ENCODE data around the gene CASP1. TPM values are rescaled to one million over a fixed set of nuclear protein-coding genes. Genes with fewer than 3 reads are reported as not detected.

CASP1 gene
- total RNA-seq, 1 donor: 12.3 TPM

DNA sequence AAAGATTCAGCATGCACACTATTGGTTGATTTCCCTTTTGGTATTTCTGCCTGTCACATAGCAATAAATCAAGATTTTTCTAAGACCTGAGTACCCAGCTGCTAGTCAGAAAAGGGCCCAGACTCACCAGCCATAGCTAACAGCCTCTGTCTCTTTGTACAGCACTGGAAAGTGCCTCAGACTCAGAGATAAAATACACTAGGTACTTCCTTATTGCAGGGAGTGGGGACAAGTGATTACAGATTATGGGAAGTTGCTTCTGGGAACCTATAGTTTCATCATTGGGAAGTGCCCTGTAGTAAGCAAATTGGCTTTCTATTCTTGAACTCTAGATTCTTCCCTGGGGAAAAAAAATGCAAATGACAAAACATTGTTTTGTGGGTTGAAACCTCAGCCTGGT is 11.9 kb downstream of the CASP1 start, which contains the start of gene CASP5:
TSS of gene CASP5 (minus strand) at position 166 of the 400 bp plus-strand sequence. CDS start at position 134, 32 bp downstream.
- TF ChIP-seq CTCF (IDR thresholded peaks at IDR 0.05; ENCODE audit: insufficient read depth, low read length): no peak
- no peak within 1 kb of the TSS for H3K4me3 ChIP-seq (ENCODE audit: low read depth, low read length)
- no peak for DNase-seq (ENCODE audit: low read depth)

GRCh38 chr11:105022527-105022926 is 12.4 kb downstream of the CASP1 start:
- TF ChIP-seq CTCF (IDR thresholded peaks at IDR 0.05; ENCODE audit: insufficient read depth, low read length): no peak
- no peak for DNase-seq (ENCODE audit: low read depth)

DNA sequence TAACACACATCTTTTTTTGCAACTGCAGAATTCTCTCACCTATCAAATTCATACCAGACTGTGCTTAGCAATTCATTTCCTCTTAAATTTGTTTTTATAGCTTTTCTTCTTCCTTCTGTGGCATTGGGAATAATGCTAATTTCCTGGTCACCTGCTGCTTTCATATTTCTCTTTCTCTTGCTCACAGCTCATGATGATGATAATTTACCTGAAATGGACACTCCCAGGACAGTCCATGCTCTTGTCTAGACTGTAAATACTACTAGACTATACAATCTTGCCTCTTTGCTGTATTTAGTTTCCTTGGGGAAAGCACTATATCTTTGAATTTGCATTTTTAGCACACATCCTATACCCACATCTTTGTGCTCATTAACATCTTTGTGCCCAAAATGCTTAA is 27.5 kb downstream of the CASP1 start:
- DNase-seq (ENCODE audit: low read depth): no peak
- no peak overlapping the region for H3K4me3 ChIP-seq (ENCODE audit: low read depth, low read length)
- TF ChIP-seq CTCF (IDR thresholded peaks at IDR 0.05; ENCODE audit: insufficient read depth, low read length): no peak

More at GRCh38 chr11:105022527-105022926, 12.4 kb downstream of the CASP1 start:
- H3K4me3 ChIP-seq (ENCODE audit: low read depth, low read length): no peak overlapping the region

DNA sequence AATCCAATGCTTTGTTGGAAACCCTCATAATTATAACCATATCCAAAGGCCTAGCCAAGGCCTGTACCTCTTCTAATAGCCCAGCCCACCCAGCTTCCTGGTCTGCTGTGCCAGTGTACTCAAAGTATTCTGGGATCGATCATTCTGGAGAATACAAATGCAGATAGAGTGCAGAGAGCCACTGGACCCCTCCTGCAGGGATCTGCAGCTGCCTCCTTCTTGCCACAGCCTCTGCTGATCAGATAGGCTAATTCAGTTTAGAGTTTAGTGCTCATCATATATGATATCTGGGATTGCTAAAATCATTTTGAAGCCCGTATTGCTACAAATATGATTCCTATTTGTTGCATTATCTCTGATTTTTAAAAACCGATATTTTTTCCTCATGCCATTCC is 29.5 kb downstream of the CASP1 start:
- H3K4me3 ChIP-seq (ENCODE audit: low read depth, low read length): no peak overlapping the region
- TF ChIP-seq CTCF (IDR thresholded peaks at IDR 0.05; ENCODE audit: insufficient read depth, low read length): no peak
- DNase-seq (ENCODE audit: low read depth): no peak

DNA sequence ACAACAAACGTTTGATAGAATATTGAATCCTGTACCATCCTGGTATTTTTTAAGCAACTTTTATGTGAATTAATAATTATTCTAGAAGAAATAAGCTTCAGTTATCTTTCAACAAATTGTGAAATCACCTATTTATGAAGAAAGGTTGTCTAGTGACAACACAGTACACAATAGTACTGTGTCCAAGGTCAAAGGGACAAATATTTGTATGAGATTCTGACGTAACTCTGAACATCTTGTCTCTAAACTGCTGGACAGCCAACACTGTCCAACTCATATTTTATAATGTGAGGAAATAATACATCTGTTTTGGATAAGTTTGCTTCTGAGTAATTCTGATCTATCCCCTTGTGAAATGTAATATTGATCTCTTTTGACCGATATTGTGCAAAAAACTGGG is 30.9 kb downstream of the CASP1 start:
- H3K4me3 ChIP-seq (ENCODE audit: low read depth, low read length): no peak overlapping the region
- no peak for TF ChIP-seq CTCF (IDR thresholded peaks at IDR 0.05; ENCODE audit: insufficient read depth, low read length)
- DNase-seq (ENCODE audit: low read depth): peak; percentile 9

GRCh38 chr11:105003151-105003550 is 31.8 kb downstream of the CASP1 start:
- H3K4me3 ChIP-seq (ENCODE audit: low read depth, low read length): no peak overlapping the region
- no peak for DNase-seq (ENCODE audit: low read depth)
- no peak for TF ChIP-seq CTCF (IDR thresholded peaks at IDR 0.05; ENCODE audit: insufficient read depth, low read length)

DNA sequence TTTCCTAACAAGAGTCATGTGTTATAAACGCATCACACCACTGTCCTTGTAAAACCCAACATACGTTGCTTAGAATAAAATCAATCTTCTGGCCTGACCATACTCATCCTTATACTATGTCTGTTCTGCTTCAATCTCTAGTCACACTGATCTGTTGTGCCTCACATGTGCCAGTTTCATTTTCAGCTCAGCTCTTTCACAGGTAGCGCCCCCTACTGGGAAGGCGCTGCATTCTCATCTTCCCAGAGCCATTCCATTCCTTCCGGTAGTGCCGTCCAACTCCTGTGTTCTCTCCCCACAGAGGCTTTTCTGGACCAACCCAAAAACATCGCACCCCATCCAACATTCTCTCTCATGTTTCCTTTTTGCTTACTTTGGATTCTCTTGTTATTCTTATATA is 34.1 kb downstream of the CASP1 start:
- no peak for DNase-seq (ENCODE audit: low read depth)
- TF ChIP-seq CTCF (IDR thresholded peaks at IDR 0.05; ENCODE audit: insufficient read depth, low read length): peak; percentile 48
- H3K4me3 ChIP-seq (ENCODE audit: low read depth, low read length): no peak overlapping the region

Measured in fibroblast of the aortic adventitia (primary cell).